CD4-positive, CD25-positive, alpha-beta regulatory T cell (primary cell): ENCODE data around the gene JARID2. TPM values are rescaled to one million over a fixed set of nuclear protein-coding genes. Genes with fewer than 3 reads are reported as not detected.
"Not testable (repeated sequence)": the region's sequence is repeated elsewhere in the genome, so short reads cannot be mapped to it uniquely, and the experiment has no call there.

Experiments used
- ATAC-seq, 2 donors: fragments of 150-1000 bp; cut with Tn5 transposase; one replicate each; pipeline ENCODE4 v1.10.0; 2021; ENCODE audit warnings: low read depth in 2 of 2, moderate number of reproducible peaks in 2 of 2, moderate library complexity in 1 of 2
- DNase-seq, 3 donors: peaks; one replicate each; pipeline versions ENCODE4 v3.0.0 to v3.0.0-alpha.2; 2012 to 2022; ENCODE audit warnings: mixed read lengths in 1 of 3
- H3K27ac ChIP-seq: one replicate; pipeline ENCODE4 v1.7.0; 2013; ENCODE audit warnings: mild to moderate bottlenecking, low read length; ENCODE audit not compliant: insufficient read depth, poor library complexity, severe bottlenecking
- H3K27me3 ChIP-seq: one replicate; pipeline ENCODE4 v1.7.0; 2013; ENCODE audit warnings: low read length; ENCODE audit not compliant: control insufficient read depth, insufficient read depth
- H3K36me3 ChIP-seq: one replicate; pipeline ENCODE4 v1.7.0; 2013; ENCODE audit warnings: mild to moderate bottlenecking, low read length, moderate library complexity; ENCODE audit not compliant: control insufficient read depth, insufficient read depth
- H3K4me1 ChIP-seq: 2 replicates; pipeline ENCODE4 v1.7.0; 2013; ENCODE audit warnings: mild to moderate bottlenecking, low read length; ENCODE audit not compliant: insufficient read depth, control insufficient read depth, poor library complexity, severe bottlenecking
- H3K4me3 ChIP-seq: one replicate; pipeline ENCODE4 v1.7.0; 2013; ENCODE audit warnings: low read depth, mild to moderate bottlenecking, low read length, moderate library complexity
- H3K9me3 ChIP-seq, 2 experiments: 1 replicate in 1 of 2; 2 replicates in 1 of 2; pipeline ENCODE4 v1.7.0; 2013; ENCODE audit warnings: low read length in 2 of 2, mild to moderate bottlenecking in 1 of 2, moderate library complexity in 1 of 2; ENCODE audit not compliant: control insufficient read depth in 2 of 2
- H3K27ac Mint-ChIP-seq, 3 donors: one replicate each; pipeline ENCODE4 v1.8.0; 2020 to 2022; ENCODE audit warnings: mild to moderate bottlenecking in 3 of 3, mixed read lengths in 3 of 3, moderate library complexity in 2 of 3
- H3K27me3 Mint-ChIP-seq: one replicate; pipeline ENCODE4 v1.8.0; 2022; ENCODE audit warnings: mild to moderate bottlenecking, mixed read lengths
- H3K36me3 Mint-ChIP-seq: one replicate; pipeline ENCODE4 v1.8.0; 2020; ENCODE audit warnings: mixed read lengths
- H3K4me1 Mint-ChIP-seq, 4 donors: one replicate each; pipeline ENCODE4 v1.8.0; 2020 to 2022; ENCODE audit warnings: mixed read lengths in 4 of 4, mild to moderate bottlenecking in 1 of 4
- H3K4me3 Mint-ChIP-seq, 4 donors: one replicate each; pipeline ENCODE4 v1.8.0; 2020 to 2022; ENCODE audit warnings: mild to moderate bottlenecking in 4 of 4, mixed read lengths in 4 of 4, moderate library complexity in 3 of 4
- H3K9me3 Mint-ChIP-seq, 7 donors: one replicate each; pipeline ENCODE4 v1.8.0; 2020 to 2022; ENCODE audit warnings: mixed read lengths in 7 of 7, mild to moderate bottlenecking in 3 of 7, moderate library complexity in 2 of 7
- polyA plus RNA-seq, 4 donors: library from polyadenylated mRNA; unstranded; fragments of 300-500 nt; fragmentation: Illumina TruSeq; gene quantifications; one replicate each; pipeline ENCODE4 v1.2.3, GENCODE V29; 2021
- total RNA-seq: library from RNA; stranded (reverse); gene quantifications from one replicate; pipeline ENCODE4 v1.2.3, GENCODE V29; 2022

JARID2 gene
- total and polyA plus RNA-seq, 5 donors from 2014 or later: 4.1 to 26.1 (median 5.6) TPM

- peak in 1 of 3 donors; percentile 58 for DNase-seq
Measured at GRCh38 chr6:15296735-15297134, 50.9 kb downstream of the JARID2 start.

DNA sequence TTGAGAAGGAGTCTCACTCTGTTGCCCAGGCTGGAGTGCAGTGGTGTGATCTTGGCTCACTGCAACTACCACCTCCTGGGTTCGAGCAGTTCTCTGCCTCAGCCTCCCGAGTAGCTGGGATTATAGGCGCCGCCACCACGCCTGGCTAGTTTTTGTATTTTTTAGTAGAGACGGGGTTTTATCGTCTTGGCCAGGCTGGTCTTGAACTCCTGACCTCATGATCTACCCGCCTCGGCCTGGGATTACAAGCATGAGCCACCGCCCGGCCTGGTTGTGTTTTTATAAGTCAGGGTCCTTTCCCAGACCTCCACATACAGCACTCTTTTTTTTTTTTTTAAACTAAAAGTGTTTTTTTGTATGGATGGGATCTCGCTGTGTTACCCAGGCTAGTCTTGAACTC is 51.3 kb downstream of the JARID2 start:
- not testable (repeated sequence) for H3K9me3 Mint-ChIP-seq, H3K4me3 Mint-ChIP-seq, H3K4me3 ChIP-seq, H3K27me3 ChIP-seq, H3K36me3 ChIP-seq, H3K27me3 Mint-ChIP-seq, H3K9me3 ChIP-seq, H3K27ac ChIP-seq, DNase-seq, ATAC-seq
- H3K27ac Mint-ChIP-seq: peak overlapping the region in 1 of 3 donors; percentile 16
- peaks cover 33 to 85% (median 70%) of the 10 kb centered on the region in 4 donors for H3K4me1 Mint-ChIP-seq
- H3K36me3 Mint-ChIP-seq: peaks cover 20% of the 10 kb centered on the region
- peaks cover 35% of the 10 kb centered on the region for H3K4me1 ChIP-seq

More at GRCh38 chr6:15296735-15297134, 50.9 kb downstream of the JARID2 start:
- H3K27me3 Mint-ChIP-seq: no peaks in the 10 kb centered on the region
- peak in 1 of 2 donors; percentile 43 for ATAC-seq
- H3K27ac Mint-ChIP-seq: peak overlapping the region; percentile 16 to 84 (median 80)
- Histone ChIP-seq H3K4me3 (peak overlapping the region; percentile 37), H3K4me1 (peaks cover 35% of the 10 kb centered on the region), H3K36me3 (no peaks in the 10 kb centered on the region), H3K27me3 (no peaks in the 10 kb centered on the region), H3K27ac (no peak overlapping the region), H3K9me3 (no peaks in the 10 kb centered on the region)
- peak overlapping the region in 3 of 4 donors; percentile 4 to 49 (median 25) for H3K4me3 Mint-ChIP-seq
- peaks cover 16% of the 10 kb centered on the region for H3K36me3 Mint-ChIP-seq
- H3K4me1 Mint-ChIP-seq: peaks cover 30 to 86% (median 70%) of the 10 kb centered on the region in 4 donors
- H3K9me3 Mint-ChIP-seq: no peaks in the 10 kb centered on the region

GRCh38 chr6:15297895-15298590 is 52.2 kb downstream of the JARID2 start:
- H3K4me1 Mint-ChIP-seq: peaks cover 33 to 77% (median 64%) of the 10 kb centered on the region in 4 donors
- Histone ChIP-seq H3K36me3 (no peaks in the 10 kb centered on the region), H3K27ac (no peak overlapping the region), H3K27me3 (no peaks in the 10 kb centered on the region), H3K4me1 (peaks cover 35% of the 10 kb centered on the region), H3K4me3 (no peak overlapping the region), H3K9me3 (no peaks in the 10 kb centered on the region)
- no peak for ATAC-seq
- H3K36me3 Mint-ChIP-seq: peaks cover 11% of the 10 kb centered on the region
- peak overlapping the region in 1 of 3 donors; percentile 1 for H3K27ac Mint-ChIP-seq
- H3K27me3 Mint-ChIP-seq: no peaks in the 10 kb centered on the region
- DNase-seq: no peak
- H3K4me3 Mint-ChIP-seq: no peak overlapping the region
- no peaks in the 10 kb centered on the region for H3K9me3 Mint-ChIP-seq

DNA sequence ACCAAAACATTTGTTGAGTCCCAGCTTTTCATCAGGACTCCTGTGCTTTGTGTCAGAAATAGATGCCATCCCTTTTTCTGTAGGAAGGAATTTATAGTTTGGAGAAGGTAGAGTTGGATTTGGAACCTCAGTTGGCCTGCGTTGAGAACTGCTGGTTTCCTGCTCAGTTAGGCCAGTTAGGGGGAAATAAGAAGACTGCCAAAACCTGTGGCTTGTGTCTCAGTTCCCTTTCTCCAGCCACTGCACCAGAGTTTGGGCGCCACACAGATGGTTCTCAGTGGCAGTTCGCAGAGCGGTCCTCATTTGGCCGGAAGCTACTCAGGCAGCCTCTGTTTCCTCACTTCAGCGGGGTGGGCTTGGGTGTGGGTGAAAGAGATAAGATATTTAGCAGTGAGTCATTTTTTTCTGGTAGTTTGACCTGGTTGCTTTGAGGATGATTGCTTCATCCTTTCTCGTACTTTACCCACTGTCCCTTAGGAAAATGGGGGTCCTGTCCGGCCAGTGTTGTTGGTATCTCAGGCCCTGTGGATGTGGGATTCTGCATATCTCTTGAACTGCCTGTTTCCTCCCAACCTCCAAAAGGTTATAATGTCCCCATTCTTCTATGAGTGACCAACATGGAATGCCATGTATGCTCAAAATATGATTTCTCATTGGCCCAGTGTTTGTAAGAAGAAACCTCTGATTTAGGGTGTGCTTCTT is 53.7 kb downstream of the JARID2 start:
- Histone ChIP-seq H3K4me1 (peaks cover 39% of the 10 kb centered on the region), H3K27me3 (no peaks in the 10 kb centered on the region), H3K9me3 (no peaks in the 10 kb centered on the region), H3K4me3 (peak overlapping the region; percentile 8), H3K27ac (no peak overlapping the region), H3K36me3 (no peaks in the 10 kb centered on the region)
- peaks cover 34 to 78% (median 62%) of the 10 kb centered on the region in 4 donors for H3K4me1 Mint-ChIP-seq
- ATAC-seq: peak; percentile 65 to 68
- H3K27me3 Mint-ChIP-seq: no peaks in the 10 kb centered on the region
- peaks cover 12% of the 10 kb centered on the region for H3K36me3 Mint-ChIP-seq
- peak in 1 of 3 donors; percentile 71 for DNase-seq
- no peaks in the 10 kb centered on the region for H3K9me3 Mint-ChIP-seq
- peak overlapping the region in 3 of 4 donors; percentile 3 to 57 (median 25) for H3K4me3 Mint-ChIP-seq
- H3K27ac Mint-ChIP-seq: peak overlapping the region; percentile 5 to 68 (median 22)

DNA sequence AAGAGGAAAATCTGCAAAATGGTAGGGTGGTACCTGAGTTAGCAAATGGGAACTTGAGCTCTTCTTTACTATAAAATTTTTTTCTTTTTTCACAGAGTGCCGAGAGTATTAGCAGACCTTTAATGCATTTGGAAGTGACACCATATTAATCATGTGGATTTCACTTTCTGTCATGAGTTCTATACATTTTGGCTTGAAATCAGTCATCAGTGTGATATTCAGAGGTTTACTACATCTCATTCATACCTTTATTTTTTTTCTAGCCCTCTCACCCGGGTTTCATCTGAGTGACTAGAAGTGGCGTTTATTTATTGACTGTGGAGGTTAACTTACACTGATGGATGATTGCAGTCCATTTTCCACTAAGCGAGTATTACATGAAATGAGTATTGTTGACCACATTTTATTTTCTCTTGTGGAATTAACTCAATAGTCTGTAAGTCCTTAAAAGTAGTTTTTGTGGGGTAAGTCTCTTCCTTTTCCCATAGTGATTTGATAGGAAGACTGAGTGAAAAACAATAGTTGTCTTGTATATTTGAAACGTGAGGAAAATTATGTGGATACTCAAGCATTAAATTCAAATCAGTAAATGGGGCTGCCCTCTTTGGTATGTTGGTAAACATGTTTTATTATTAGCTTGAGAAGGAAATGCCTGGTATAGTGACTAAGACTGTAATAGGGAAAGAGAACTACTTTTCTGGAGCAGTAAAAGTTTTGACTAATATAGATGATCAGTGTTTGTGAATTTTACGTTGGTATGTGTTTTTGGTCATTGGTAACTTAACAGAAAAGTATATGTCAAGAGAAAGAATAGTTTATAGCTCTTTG is 55.5 kb downstream of the JARID2 start:
- H3K27ac ChIP-seq: no peak overlapping the region
- no peaks in the 10 kb centered on the region for H3K27me3 ChIP-seq
- peaks cover 12% of the 10 kb centered on the region for H3K36me3 Mint-ChIP-seq
- peaks cover 52% of the 10 kb centered on the region for H3K4me1 ChIP-seq
- no peaks in the 10 kb centered on the region for H3K27me3 Mint-ChIP-seq
- peak overlapping the region in 2 of 3 donors; percentile 34 to 66 for H3K27ac Mint-ChIP-seq
- no peaks in the 10 kb centered on the region for H3K36me3 ChIP-seq
- H3K9me3 ChIP-seq: no peaks in the 10 kb centered on the region
- no peak for ATAC-seq
- peaks cover 35 to 81% (median 68%) of the 10 kb centered on the region in 4 donors for H3K4me1 Mint-ChIP-seq
- H3K9me3 Mint-ChIP-seq: no peaks in the 10 kb centered on the region
- no peak overlapping the region for H3K4me3 ChIP-seq
- no peak for DNase-seq
- peak overlapping the region in 1 of 4 donors; percentile 2 for H3K4me3 Mint-ChIP-seq

DNA sequence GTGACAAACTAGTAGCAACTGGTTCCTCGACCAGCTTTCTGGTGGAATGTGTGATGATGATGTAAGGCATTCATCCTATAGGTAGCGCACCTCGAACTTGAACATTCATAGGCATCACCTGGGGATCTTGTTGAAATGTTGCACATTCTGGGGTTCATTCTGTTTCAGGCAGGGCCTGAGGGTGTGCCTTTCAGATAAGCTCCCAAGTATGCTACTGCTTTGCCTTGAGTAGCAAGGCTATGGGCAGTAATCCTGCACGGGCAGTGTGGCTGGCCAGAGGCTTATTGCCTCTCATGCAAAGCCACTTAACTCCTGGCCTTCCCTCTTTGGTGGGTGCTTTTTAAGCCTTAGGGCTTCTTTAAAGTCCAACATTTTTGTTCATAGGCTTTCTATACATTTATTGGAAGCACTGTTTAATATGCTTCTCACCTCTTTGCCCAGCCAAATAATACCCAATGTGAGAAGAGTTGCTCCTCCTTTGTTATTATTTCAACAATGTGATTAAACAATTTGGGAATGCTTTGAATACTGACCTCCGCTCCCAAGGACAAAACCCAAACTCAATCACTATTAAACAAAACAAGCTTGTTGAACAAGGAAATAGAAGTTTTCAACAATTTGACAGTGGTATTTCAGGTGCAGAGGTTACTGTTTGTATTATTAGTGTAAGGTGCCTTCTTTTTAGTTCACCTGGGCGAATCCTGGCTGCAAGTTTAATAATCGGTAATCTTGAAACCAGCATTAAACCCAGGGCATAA is 57.5 kb downstream of the JARID2 start:
- Mint-ChIP-seq H3K36me3 (peaks cover 12% of the 10 kb centered on the region), H3K27ac (no peak overlapping the region), H3K27me3 (no peaks in the 10 kb centered on the region), H3K9me3 (no peaks in the 10 kb centered on the region), H3K4me1 (peaks cover 38 to 78% (median 67%) of the 10 kb centered on the region in 4 donors), H3K4me3 (no peak overlapping the region)
- ATAC-seq (no peak), DNase-seq (no peak)
- Histone ChIP-seq H3K36me3 (no peaks in the 10 kb centered on the region), H3K27ac (no peak overlapping the region), H3K9me3 (no peaks in the 10 kb centered on the region), H3K27me3 (no peaks in the 10 kb centered on the region), H3K4me1 (peaks cover 52% of the 10 kb centered on the region), H3K4me3 (no peak overlapping the region)

DNA sequence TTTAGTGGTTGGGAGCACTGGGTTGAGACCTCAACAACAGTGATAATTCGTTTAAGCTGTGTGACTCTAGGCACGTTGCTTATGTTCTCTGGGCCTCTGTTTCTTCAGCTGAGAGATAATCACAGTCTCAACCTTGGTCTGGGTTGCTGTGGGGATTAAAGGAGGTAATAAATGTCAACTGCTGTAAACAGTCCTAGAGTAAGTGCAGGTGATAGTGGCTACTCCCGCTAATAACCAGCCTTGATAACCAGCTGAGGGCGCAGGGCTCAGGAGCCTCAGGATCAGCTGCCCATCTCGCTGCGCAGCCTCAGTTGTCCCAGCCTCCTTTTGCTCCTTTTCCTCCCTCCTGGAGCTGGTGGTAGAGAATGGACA is 58.0 kb downstream of the JARID2 start:
- no peak overlapping the region for H3K27ac ChIP-seq
- no peaks in the 10 kb centered on the region for H3K9me3 ChIP-seq
- H3K4me3 Mint-ChIP-seq: no peak overlapping the region
- peaks cover 12% of the 10 kb centered on the region for H3K36me3 Mint-ChIP-seq
- peaks cover 52% of the 10 kb centered on the region for H3K4me1 ChIP-seq
- no peaks in the 10 kb centered on the region for H3K36me3 ChIP-seq
- no peak for ATAC-seq
- H3K4me3 ChIP-seq: no peak overlapping the region
- H3K27me3 Mint-ChIP-seq: no peaks in the 10 kb centered on the region
- DNase-seq: no peak
- no peak overlapping the region for H3K27ac Mint-ChIP-seq
- peaks cover 0 to 1% (median 0%) of the 10 kb centered on the region in 7 donors for H3K9me3 Mint-ChIP-seq
- H3K4me1 Mint-ChIP-seq: peaks cover 43 to 79% (median 69%) of the 10 kb centered on the region in 4 donors
- no peaks in the 10 kb centered on the region for H3K27me3 ChIP-seq
